Right cardiac atrium (tissue), 5 donors: ENCODE results near the gene GABRA5. TPM values are rescaled to one million over a fixed set of nuclear protein-coding genes. Genes with fewer than 3 reads are reported as not detected.

Experiments
- ATAC-seq, 2 donors: fragments of 200-7000 bp; cut with Tn5 transposase; one replicate each; pipeline versions ENCODE4 v1.8.0 to v1.9.1; 2020; ENCODE audit warnings: moderate library complexity in 2 of 2, mild to moderate bottlenecking in 1 of 2
- DNase-seq, 3 donors: peaks; one replicate each; pipeline ENCODE4 v3.0.0-alpha.2; 2020
- H3K27ac ChIP-seq: one replicate; pipeline ENCODE4 v1.5.1; 2013; ENCODE audit warnings: mild to moderate bottlenecking, low read length, control low read depth, moderate library complexity
- H3K27me3 ChIP-seq: one replicate; pipeline ENCODE4 v1.6.1; 2013; ENCODE audit not compliant: control insufficient read depth, insufficient read depth
- H3K4me1 ChIP-seq: one replicate; pipeline ENCODE4 v1.6.1; 2013; ENCODE audit warnings: low read length; ENCODE audit not compliant: control insufficient read depth, insufficient read depth
- H3K4me3 ChIP-seq: one replicate; pipeline ENCODE4 v1.5.1; 2013; ENCODE audit warnings: low read length, control low read depth
- H3K9me3 ChIP-seq: one replicate; pipeline ENCODE4 v1.6.1; 2013; ENCODE audit warnings: low read length; ENCODE audit not compliant: control insufficient read depth
- WGBS: extraction: QIAGEN DNeasy Blood & Tissue Kit; methylation state at CpG from one replicate; pipeline ENCODE4 v1.1.7; 2013; 5-methylcytosine and 5-hydroxymethylcytosine counted together
- intact Hi-C, 4 donors: fragments of 100-400 bp; cut with DNase I; formaldehyde crosslinking; loops; one replicate each; pipeline versions ENCODE4 v1.11.0 to v1.14.0; 2022 to 2023
- polyA plus RNA-seq: library from polyadenylated mRNA; stranded (reverse); fragments of 200-250 nt; gene quantifications from one replicate; pipeline ENCODE4 v1.2.3, GENCODE V29; 2013
- total RNA-seq, 4 donors: library from RNA; stranded (reverse); fragmentation: NEBNext Ultra II Directional; extraction: Animal tissue kit (Norgen Biotek cat#: 25700); gene quantifications; one replicate each; pipeline ENCODE4 v1.2.1, GENCODE V29; 2021
- donor health status: healthy with polysubstance abuse.
- donor health status: DM: no; HTN: yes; CAD: no.
- donor health status: DM: no; HTN: no; CAD: no.
- donor health status: DM: no; HTN: yes; CAD: no; lungs with severe emphysema.
- donor health status: DM: yes; HTN: yes; CAD: no.

GABRA5 gene
- total and polyA plus RNA-seq, 5 donors: 0.27 to 2.3 (median 1.4) TPM

DNA sequence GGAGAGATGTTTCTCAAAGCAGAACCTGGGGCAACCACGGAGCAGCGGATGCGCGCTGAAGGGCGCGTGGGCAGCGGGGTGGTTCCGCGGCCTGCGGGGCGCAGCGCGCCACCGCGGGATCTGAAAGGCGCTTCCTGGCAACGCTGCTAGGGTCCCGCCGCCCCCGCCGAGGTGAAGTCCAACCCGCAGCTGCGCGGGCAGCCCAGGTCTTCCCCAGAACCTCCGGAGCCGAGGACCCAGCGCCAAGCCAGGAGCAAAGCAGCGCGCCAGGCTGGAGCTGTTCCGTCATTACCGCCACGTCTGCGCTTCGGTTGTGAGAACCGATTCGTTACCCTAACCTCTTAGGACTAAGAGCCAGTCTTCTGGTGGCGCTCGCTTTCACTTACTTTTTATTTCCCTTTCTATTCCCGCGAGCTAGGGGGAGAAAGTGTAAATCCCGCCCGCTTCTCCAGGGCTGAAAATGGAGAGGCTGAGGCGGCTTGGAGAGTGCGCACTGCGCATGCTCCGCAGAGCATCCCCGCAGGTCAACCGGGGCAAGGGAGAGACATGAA, 100.9 kb downstream of the GABRA5 start:
- no peak overlapping the region for H3K27ac ChIP-seq
- H3K4me3 ChIP-seq: no peak overlapping the region
- DNase-seq (no peak), ATAC-seq (no peak)
- H3K27me3 ChIP-seq: no peaks in the 10 kb centered on the region
- intact Hi-C loops: no loop called here
- no peaks in the 10 kb centered on the region for H3K9me3 ChIP-seq
- H3K4me1 ChIP-seq: no peaks in the 10 kb centered on the region
- WGBS: 2% methylated on average over 48 of the region's 48 CpGs

DNA sequence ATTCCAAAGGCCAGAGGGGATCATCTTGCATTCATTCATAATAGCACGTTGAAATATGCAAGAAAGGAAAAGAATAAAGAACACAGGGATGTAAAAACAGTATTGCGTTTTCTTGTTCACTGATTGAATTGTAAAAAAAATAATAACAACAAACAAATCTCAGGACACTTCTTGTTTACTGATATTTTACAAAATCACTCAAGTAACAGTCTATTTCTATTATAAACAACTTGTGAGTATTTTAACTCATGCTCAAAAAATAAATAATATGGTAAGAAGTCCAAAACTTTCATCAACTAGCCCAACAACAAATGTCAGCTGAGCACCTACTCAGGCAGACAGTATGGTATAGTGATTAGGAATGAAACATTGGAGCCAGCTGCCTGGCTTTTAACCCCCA, 101.9 kb downstream of the GABRA5 start:
- Histone ChIP-seq H3K9me3 (no peaks in the 10 kb centered on the region), H3K4me1 (no peaks in the 10 kb centered on the region), H3K27ac (no peak overlapping the region), H3K27me3 (no peaks in the 10 kb centered on the region), H3K4me3 (no peak overlapping the region)
- no peak for DNase-seq
- ATAC-seq: no peak
- WGBS: 64% methylated on average over 2 of the region's 2 CpGs
- intact Hi-C loops: no loop called here

DNA sequence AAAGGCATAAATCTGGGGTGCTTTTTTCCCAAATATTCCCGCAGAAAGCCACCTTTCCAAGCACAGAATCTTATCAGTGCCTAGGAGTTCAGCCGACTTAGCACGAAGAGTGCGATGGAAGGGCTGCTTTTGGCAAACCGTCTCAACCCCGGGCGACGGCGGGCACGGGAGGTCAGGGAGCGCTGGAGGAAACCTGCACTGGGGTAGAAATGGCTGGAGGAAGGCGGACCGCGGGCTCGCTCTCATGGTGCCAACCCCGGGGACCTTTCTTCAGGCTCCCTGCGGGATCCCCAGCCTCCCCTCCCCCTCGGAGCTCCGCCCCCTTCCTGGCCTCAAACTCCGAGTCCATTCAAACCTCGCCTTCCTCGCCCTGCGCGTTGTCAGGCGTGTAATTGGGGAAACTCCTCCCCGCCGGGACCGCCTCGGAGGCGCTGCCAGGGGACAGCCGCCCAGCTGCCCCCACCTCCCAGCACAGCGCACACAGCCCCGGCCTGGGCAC, 103.9 kb downstream of the GABRA5 start, which contains the start of gene GABRG3:
GABRG3 (plus strand) TSS at position 470 of the 499 bp plus-strand sequence.
- Histone ChIP-seq H3K27me3 (no peaks in the 10 kb centered on the region), H3K4me1 (no peaks in the 10 kb centered on the region), H3K9me3 (no peaks in the 10 kb centered on the region), H3K4me3 (peak within 1 kb of the TSS; percentile 32), H3K27ac (no peak within 1 kb of the TSS)
- ATAC-seq: peak in 1 of 2 donors; percentile 18
- DNase-seq: peak in 2 of 3 donors; percentile 13 to 30
- intact Hi-C loops: no loop called here
- WGBS: 2% methylated on average over 33 of the region's 33 CpGs

DNA sequence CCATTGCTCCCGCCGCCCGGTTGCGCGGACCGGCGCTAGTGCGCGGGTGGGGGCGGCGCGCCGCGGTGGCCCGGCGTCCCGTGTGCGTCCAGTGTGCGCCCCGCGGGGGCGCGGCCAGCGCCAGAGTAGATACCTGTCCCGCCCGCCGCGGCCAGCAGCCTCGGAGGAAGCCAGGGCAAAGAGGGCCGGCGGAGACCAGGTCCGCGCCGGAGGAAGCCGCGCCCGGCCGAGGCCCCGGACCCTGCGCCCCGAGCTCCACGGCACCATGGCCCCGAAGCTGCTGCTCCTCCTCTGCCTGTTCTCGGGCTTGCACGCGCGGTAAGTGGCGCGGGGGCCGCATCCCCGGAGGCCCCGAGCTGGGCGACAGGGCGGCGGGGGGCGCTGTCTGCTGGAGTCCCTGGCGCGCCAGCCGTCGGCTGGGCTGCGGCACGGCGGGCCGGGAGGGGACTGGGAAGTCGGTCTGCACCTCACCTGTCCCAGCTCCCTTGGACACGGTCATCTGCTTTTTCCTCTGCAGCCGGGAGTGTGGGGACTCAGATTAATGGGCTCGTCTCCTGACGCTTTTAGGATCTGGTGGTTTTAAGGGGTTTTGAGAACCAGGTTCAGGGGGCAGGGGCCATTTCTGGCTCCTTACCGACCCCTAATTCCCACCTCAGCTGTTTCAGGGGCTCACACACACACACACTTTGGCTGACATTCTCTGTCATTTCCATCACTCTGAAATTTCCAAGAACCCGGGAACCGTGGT, 104.6 kb downstream of the GABRA5 start:
- H3K27ac ChIP-seq: no peak overlapping the region
- WGBS: 5% methylated on average over 72 of the region's 72 CpGs
- intact Hi-C loops: no loop called here
- DNase-seq (peak in 2 of 3 donors; percentile 13 to 33), ATAC-seq (no peak)
- H3K9me3 ChIP-seq: no peaks in the 10 kb centered on the region
- H3K4me1 ChIP-seq: no peaks in the 10 kb centered on the region
- no peaks in the 10 kb centered on the region for H3K27me3 ChIP-seq
- peak overlapping the region; percentile 32 for H3K4me3 ChIP-seq

- no peaks in the 10 kb centered on the region for H3K27me3 ChIP-seq
- no peak for ATAC-seq
- intact Hi-C loops: no loop called here
- H3K4me1 ChIP-seq: no peaks in the 10 kb centered on the region
- no peak overlapping the region for H3K4me3 ChIP-seq
- no peak for DNase-seq
- no peaks in the 10 kb centered on the region for H3K9me3 ChIP-seq
- 44% methylated on average over 2 of the region's 2 CpGs for WGBS
- no peak overlapping the region for H3K27ac ChIP-seq
Measured at GRCh38 chr15:26972636-26973035, 105.8 kb downstream of the GABRA5 start.

DNA sequence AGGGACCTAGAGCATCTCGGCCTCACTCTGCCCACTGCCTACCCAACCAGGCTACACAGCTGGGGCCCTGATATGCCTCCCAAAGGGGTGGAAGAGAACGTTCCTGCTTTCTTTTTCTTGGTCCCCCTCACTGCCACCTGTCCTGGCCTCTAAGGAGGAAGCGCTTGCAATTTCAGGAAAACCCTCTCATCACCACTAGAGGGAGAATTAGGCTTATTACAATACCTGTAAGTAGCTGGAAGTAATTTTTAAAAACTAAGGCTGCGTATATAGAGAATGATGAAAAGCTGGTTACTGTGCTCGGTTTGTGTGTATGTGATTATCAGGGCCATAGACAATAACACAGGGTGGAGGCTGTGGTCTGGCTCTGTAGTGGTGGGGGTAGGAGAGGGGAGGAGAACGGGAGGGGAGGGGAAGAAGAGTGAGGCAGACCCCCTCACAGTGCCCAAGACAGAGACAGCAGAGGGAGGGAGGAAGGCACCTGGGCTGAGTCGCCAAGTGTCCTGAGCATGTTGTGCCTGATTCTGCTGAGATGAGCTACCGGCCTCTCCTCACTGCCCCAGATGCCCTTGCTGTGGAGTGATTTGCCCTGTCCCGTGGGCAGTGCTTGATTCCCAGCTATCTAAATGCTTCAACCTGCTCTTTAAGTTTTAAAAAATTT, 107.4 kb downstream of the GABRA5 start:
- no peak overlapping the region for H3K27ac ChIP-seq
- no peak for ATAC-seq
- intact Hi-C loops: no loop called here
- no peaks in the 10 kb centered on the region for H3K4me1 ChIP-seq
- 16% methylated on average over 9 of the region's 9 CpGs for WGBS
- no peak for DNase-seq
- H3K4me3 ChIP-seq: no peak overlapping the region
- H3K27me3 ChIP-seq: no peaks in the 10 kb centered on the region
- H3K9me3 ChIP-seq: no peaks in the 10 kb centered on the region

DNA sequence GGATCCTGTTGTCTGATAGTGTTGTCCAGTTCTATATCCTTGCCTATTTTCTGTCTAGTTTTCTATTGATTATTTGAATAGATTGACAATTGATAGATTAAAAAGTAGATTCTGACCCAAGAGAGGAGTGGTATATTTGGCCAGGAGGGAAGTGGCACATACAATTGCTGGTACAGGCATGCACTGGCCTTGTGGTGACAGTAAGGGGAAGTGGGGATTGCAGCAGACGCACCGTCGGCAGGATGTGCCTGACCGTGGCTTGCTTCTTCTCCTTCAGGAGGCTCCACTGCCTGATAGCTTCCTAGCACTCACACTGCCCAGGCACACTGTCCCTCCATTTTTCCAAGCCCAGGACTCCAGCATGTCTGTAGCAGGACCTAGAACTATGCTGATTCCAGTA, 114.6 kb downstream of the GABRA5 start:
- ATAC-seq: no peak
- WGBS: 75% methylated on average over 4 of the region's 4 CpGs
- Histone ChIP-seq H3K4me3 (no peak overlapping the region), H3K9me3 (no peaks in the 10 kb centered on the region), H3K4me1 (no peaks in the 10 kb centered on the region), H3K27ac (no peak overlapping the region), H3K27me3 (no peaks in the 10 kb centered on the region)
- intact Hi-C loops: no loop called here
- no peak for DNase-seq

DNA sequence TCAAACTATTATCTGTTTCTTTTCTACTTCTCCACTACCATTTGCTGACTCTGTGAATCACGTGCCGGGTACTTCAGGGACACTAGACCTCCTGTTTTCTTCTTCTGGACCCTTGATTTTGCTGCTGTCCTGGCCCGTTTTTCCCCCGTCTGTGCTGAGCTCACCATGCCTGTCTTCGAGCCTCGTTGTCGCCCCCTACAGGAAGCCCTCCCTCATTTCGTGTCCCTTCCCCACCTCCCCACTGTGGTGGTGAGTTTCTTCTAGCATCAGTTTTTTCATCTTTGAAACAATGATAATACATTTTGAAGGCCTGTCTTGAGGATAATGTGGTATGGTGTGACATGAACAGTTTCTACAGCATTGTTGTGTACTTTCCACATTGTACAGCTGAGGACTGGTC, 117.0 kb downstream of the GABRA5 start:
- WGBS: 77% methylated on average over 8 of the region's 8 CpGs
- Histone ChIP-seq H3K27me3 (no peaks in the 10 kb centered on the region), H3K4me1 (no peaks in the 10 kb centered on the region), H3K9me3 (no peaks in the 10 kb centered on the region), H3K27ac (no peak overlapping the region), H3K4me3 (no peak overlapping the region)
- ATAC-seq (no peak), DNase-seq (no peak)
- intact Hi-C loops: no loop called here

DNA sequence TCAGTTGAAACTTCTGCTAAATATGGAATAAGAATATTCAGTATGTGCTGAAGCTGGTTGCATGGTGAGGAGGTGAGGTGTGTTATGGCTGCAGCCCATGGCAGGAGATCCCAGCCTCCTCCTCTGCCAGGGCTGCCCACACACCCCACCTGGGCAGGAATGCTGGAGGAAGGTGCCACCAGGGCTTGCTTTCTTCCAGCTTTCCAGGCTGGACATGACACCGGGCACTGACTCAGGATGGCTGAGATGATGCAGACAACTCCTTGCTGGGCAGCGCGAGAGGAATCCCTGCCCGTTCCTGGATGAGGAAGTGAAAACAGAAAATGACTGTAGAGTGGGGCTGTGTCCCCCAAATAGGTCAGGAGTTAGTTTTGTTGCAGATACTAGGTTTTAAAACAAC, 118.2 kb downstream of the GABRA5 start:
- no peaks in the 10 kb centered on the region for H3K27me3 ChIP-seq
- intact Hi-C loops: no loop called here
- H3K4me1 ChIP-seq: no peaks in the 10 kb centered on the region
- H3K4me3 ChIP-seq: no peak overlapping the region
- no peak for DNase-seq
- H3K9me3 ChIP-seq: no peaks in the 10 kb centered on the region
- 88% methylated on average over 4 of the region's 4 CpGs for WGBS
- ATAC-seq: no peak
- H3K27ac ChIP-seq: no peak overlapping the region

DNA sequence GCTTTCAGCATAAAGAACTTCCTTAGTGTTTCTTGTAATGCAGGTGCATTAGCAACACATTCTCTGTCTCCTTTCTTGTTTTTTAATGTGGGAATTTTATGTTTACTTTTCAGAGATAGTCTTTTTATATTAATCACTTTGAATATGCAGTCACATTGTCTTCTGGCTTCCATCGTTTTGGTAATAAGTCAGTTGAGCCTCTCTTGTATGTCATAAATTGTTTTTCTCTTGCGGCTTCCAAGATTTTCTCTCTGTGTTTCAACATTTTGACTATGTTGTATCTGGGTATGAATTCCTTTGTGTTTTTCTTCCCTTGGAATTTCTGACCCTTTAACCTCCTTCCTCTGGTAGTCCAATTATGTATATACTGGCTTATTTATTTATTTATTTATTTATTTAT, 129.4 kb downstream of the GABRA5 start:
- H3K4me3 ChIP-seq: no peak overlapping the region
- DNase-seq (no peak), ATAC-seq (no peak)
- H3K27me3 ChIP-seq: no peaks in the 10 kb centered on the region
- no peaks in the 10 kb centered on the region for H3K4me1 ChIP-seq
- intact Hi-C loops: no loop called here
- H3K9me3 ChIP-seq: no peaks in the 10 kb centered on the region
- H3K27ac ChIP-seq: no peak overlapping the region
- 95% methylated on average over 2 of the region's 2 CpGs for WGBS
